ENCODE measurements around the gene ATIC. TPM values are rescaled to one million over a fixed set of nuclear protein-coding genes. Genes with fewer than 3 reads are reported as not detected.

Gene ATIC
- total and polyA plus RNA-seq, 12 donors, result 36.1 to 106 (median 48.0) TPM

DNA sequence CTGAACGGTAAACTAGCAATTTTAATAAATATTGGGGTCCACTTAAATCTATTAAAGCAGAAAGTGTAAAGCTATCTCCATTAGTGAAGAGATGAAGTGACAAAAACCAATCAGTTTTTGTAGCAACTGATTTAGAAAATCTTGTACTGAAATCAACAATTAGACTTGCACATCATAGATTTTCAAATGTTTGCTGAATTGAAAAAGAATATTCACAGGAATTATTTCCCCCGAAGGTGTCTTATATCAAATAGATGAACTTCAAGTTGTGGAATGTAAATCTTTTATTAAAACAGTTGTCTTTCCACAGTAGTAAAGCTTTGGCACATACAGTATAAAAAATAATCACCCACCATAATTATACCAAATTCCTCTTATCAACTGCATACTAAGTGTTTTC is 48.7 kb downstream of the ATIC start:
- Histone ChIP-seq H3K4me3 (no peak overlapping the region), H3K27ac (no peak overlapping the region), H3K4me1 (no peaks in the 10 kb centered on the region), H3K36me3 (peaks cover 0 to 70% (median 32%) of the 10 kb centered on the region in 9 donors), H3K27me3 (no peaks in the 10 kb centered on the region), H3K9me3 (no peaks in the 10 kb centered on the region)
- WGBS, 2 donors, result 88 to 91% methylated on average over 2 of the region's 2 CpGs
- DNase-seq (no peak), ATAC-seq (no peak)
- TF ChIP-seq, protein P1, sequence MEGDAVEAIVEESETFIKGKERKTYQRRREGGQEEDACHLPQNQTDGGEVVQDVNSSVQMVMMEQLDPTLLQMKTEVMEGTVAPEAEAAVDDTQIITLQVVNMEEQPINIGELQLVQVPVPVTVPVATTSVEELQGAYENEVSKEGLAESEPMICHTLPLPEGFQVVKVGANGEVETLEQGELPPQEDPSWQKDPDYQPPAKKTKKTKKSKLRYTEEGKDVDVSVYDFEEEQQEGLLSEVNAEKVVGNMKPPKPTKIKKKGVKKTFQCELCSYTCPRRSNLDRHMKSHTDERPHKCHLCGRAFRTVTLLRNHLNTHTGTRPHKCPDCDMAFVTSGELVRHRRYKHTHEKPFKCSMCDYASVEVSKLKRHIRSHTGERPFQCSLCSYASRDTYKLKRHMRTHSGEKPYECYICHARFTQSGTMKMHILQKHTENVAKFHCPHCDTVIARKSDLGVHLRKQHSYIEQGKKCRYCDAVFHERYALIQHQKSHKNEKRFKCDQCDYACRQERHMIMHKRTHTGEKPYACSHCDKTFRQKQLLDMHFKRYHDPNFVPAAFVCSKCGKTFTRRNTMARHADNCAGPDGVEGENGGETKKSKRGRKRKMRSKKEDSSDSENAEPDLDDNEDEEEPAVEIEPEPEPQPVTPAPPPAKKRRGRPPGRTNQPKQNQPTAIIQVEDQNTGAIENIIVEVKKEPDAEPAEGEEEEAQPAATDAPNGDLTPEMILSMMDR (IDR thresholded peaks at IDR 0.05), result no peak
- intact Hi-C loops (cut with DNase I), result no loop called here

DNA sequence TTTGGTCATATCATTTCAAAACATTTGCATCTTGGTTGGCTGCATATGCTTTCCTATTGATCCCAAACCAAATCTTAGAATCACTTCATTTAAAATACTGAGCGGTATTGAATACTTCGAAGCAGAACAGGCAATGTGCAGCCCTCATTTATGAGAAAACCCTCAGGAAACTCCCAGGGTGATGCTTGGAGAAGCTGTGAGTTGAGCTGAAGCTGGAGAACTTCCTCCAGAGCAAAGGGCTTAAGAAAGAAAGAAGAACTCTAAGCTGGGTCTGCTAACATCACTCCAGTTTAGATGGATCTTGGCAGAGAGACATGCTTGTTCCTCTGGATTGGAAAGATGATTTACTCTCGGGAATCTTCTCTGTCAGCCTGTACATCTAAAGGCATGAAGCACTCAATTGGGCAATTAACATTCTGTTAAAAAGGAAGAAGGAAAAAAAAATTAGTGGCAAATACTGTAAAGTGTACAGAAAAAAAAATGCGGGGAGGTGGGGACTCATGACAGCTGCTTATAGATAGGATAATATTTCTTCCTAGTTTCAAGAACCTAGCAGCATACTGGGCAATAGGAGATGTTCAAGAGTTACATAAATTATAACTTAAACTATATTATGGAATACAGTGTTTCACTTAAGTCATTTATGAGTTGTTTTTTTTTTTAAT is 49.5 kb downstream of the ATIC start:
- Histone ChIP-seq H3K4me1 (no peaks in the 10 kb centered on the region), H3K4me3 (no peak overlapping the region), H3K36me3 (peaks cover 0 to 78% (median 32%) of the 10 kb centered on the region in 9 donors), H3K27me3 (no peaks in the 10 kb centered on the region), H3K27ac (no peak overlapping the region), H3K9me3 (no peaks in the 10 kb centered on the region)
- ATAC-seq, result no peak
- TF ChIP-seq, protein P1 (IDR thresholded peaks at IDR 0.05), result no peak
- 90 to 91% methylated on average over 4 of the region's 4 CpGs for WGBS, 2 donors
- no peak for DNase-seq
- intact Hi-C loops (cut with DNase I), result no loop called here

GRCh38 chr2:215361876-215362561 is 50.2 kb downstream of the ATIC start:
- intact Hi-C loops (cut with DNase I), result no loop called here
- WGBS, 2 donors, result 69 to 71% methylated on average over 6 of the region's 6 CpGs
- Histone ChIP-seq H3K9me3 (no peaks in the 10 kb centered on the region), H3K27me3 (no peaks in the 10 kb centered on the region), H3K27ac (no peak overlapping the region), H3K36me3 (peaks cover 0 to 84% (median 35%) of the 10 kb centered on the region in 9 donors), H3K4me3 (no peak overlapping the region), H3K4me1 (no peaks in the 10 kb centered on the region)
- no peak for ATAC-seq
- TF ChIP-seq, protein P1 (IDR thresholded peaks at IDR 0.05), result no peak
- no peak for DNase-seq

DNA sequence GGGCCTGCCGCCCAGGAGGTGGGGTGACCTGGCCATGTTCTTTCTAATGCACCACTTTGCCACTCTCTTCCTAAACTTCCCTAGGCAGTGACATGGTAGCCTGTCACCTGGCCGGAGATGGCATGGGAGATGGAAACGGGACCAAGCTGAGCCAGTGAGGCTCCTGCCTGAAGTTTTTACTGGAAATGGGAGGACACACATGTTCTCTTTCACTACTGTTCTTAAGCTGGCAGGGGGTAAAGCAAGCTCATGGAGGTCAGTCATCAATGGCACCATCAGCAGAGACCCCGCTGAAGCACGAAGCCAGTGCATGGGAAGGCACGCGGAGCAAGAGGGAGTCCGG is 50.7 kb downstream of the ATIC start:
- WGBS, 2 donors, result 96% methylated on average over 8 of the region's 8 CpGs
- ATAC-seq (no peak), DNase-seq (no peak)
- Histone ChIP-seq H3K4me3 (no peak overlapping the region), H3K9me3 (no peaks in the 10 kb centered on the region), H3K36me3 (peaks cover 0 to 90% (median 40%) of the 10 kb centered on the region in 9 donors), H3K27ac (no peak overlapping the region), H3K27me3 (no peaks in the 10 kb centered on the region), H3K4me1 (no peaks in the 10 kb centered on the region)
- intact Hi-C loops (cut with DNase I), result no loop called here
- TF ChIP-seq, protein P1 (IDR thresholded peaks at IDR 0.05), result no peak
